Measurements from ENCODE around the gene SDR42E1.

DNA sequence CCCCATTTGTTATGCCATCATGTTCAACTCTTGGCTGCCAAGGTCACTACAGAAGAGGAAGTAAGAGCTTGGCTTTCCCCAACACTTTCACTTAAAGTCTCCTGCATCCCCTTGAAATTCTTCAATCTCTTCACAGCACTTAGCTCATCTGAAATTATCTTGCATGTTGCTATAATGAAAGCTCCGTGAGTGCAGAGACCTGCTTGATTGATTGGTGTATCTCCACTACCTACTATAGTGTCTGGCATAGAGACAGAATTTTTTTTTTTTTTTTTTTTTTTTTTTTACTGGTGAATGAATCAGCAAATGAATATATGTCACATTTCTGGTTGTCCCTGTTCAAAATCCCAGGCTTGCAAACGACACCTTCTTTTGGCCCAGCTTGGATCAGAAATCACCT is 1.9 kb upstream of the SDR42E1 start:
- TF ChIP-seq, protein P1, sequence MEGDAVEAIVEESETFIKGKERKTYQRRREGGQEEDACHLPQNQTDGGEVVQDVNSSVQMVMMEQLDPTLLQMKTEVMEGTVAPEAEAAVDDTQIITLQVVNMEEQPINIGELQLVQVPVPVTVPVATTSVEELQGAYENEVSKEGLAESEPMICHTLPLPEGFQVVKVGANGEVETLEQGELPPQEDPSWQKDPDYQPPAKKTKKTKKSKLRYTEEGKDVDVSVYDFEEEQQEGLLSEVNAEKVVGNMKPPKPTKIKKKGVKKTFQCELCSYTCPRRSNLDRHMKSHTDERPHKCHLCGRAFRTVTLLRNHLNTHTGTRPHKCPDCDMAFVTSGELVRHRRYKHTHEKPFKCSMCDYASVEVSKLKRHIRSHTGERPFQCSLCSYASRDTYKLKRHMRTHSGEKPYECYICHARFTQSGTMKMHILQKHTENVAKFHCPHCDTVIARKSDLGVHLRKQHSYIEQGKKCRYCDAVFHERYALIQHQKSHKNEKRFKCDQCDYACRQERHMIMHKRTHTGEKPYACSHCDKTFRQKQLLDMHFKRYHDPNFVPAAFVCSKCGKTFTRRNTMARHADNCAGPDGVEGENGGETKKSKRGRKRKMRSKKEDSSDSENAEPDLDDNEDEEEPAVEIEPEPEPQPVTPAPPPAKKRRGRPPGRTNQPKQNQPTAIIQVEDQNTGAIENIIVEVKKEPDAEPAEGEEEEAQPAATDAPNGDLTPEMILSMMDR (IDR thresholded peaks at IDR 0.05; ENCODE audit: low read length) = no peak
- TF ChIP-seq EZH2 (optimal IDR thresholded peaks at IDR 0.05; ENCODE audit: low read depth, low read length) = no peak
